ENCODE measurements around the gene ITGBL1. TPM values are rescaled to one million over a fixed set of nuclear protein-coding genes. Genes with fewer than 3 reads are reported as not detected.
"Not testable (repeated sequence)": the region's sequence is repeated elsewhere in the genome, so short reads cannot be mapped to it uniquely, and the experiment has no call there.

Gene ITGBL1
- polyA plus RNA-seq, 1 experiment, result 73.7 TPM

GRCh38 chr13:101535192-101535746 is 82.8 kb downstream of the ITGBL1 start:
- Histone ChIP-seq H3K27me3 (ENCODE audit: control insufficient read depth, insufficient read depth, low read length) (no peaks in the 10 kb centered on the region), H3K4me3 (ENCODE audit: low read depth, low read length) (no peak overlapping the region), H3K36me3 (ENCODE audit: control insufficient read depth, insufficient read depth, low read length) (no peaks in the 10 kb centered on the region)
- POLR2A ChIA-PET, result no interaction called here
- CTCF ChIA-PET, result interaction anchor here (0.6 to 1.7 kb wide), 3 partner anchors 10 to 37 kb away, joined by 3 to 6 read pairs (median 3); no protein-coding TSS in a partner anchor
- DNase-seq (ENCODE audit: low read depth), result no peak
- TF ChIP-seq CTCF (IDR thresholded peaks at IDR 0.05; ENCODE audit: insufficient read depth, low read depth, low read length), result no peak

- Histone ChIP-seq H3K36me3 (ENCODE audit: control insufficient read depth, insufficient read depth, low read length) (no peaks in the 10 kb centered on the region), H3K27me3 (ENCODE audit: control insufficient read depth, insufficient read depth, low read length) (no peaks in the 10 kb centered on the region), H3K4me3 (ENCODE audit: low read depth, low read length) (no peak overlapping the region)
- DNase-seq (ENCODE audit: low read depth), result no peak
- ChIA-PET CTCF (interaction anchor here (1.3 to 1.7 kb wide), 2 partner anchors 10 to 15 kb away, joined by 3 to 6 read pairs; no protein-coding TSS in a partner anchor), POLR2A (no interaction called here)
- TF ChIP-seq CTCF (IDR thresholded peaks at IDR 0.05; ENCODE audit: insufficient read depth, low read depth, low read length), result no peak
Observed at GRCh38 chr13:101536079-101536478, 83.6 kb downstream of the ITGBL1 start.

GRCh38 chr13:101544544-101544943 is 92.1 kb downstream of the ITGBL1 start:
- H3K4me3 ChIP-seq (ENCODE audit: low read depth, low read length); H3K36me3 ChIP-seq (ENCODE audit: control insufficient read depth, insufficient read depth, low read length); DNase-seq (ENCODE audit: low read depth); POLR2A ChIA-PET; CTCF ChIA-PET; H3K27me3 ChIP-seq (ENCODE audit: control insufficient read depth, insufficient read depth, low read length): not testable (repeated sequence)

- Histone ChIP-seq H3K27me3 (ENCODE audit: control insufficient read depth, insufficient read depth, low read length) (no peaks in the 10 kb centered on the region), H3K4me3 (ENCODE audit: low read depth, low read length) (no peak overlapping the region), H3K36me3 (ENCODE audit: control insufficient read depth, insufficient read depth, low read length) (no peaks in the 10 kb centered on the region)
- TF ChIP-seq CTCF (IDR thresholded peaks at IDR 0.05; ENCODE audit: insufficient read depth, low read depth, low read length), result no peak
- ChIA-PET POLR2A (no interaction called here), CTCF (interaction anchor here (0.8 to 1.7 kb wide), 2 partner anchors 10 to 27 kb away, joined by 5 to 6 read pairs; no protein-coding TSS in a partner anchor)
- DNase-seq (ENCODE audit: low read depth), result no peak
Observed at GRCh38 chr13:101544979-101545378, 92.5 kb downstream of the ITGBL1 start.

- CTCF ChIA-PET, result interaction anchor here (0.8 to 1.7 kb wide), 2 partner anchors 10 to 27 kb away, joined by 5 to 6 read pairs; no protein-coding TSS in a partner anchor
Observed at GRCh38 chr13:101545521-101545920, 93.0 kb downstream of the ITGBL1 start.

More at GRCh38 chr13:101545521-101545920, 93.0 kb downstream of the ITGBL1 start:
- no peak for DNase-seq (ENCODE audit: low read depth)
- Histone ChIP-seq H3K36me3 (ENCODE audit: control insufficient read depth, insufficient read depth, low read length) (no peaks in the 10 kb centered on the region), H3K27me3 (ENCODE audit: control insufficient read depth, insufficient read depth, low read length) (no peaks in the 10 kb centered on the region), H3K4me3 (ENCODE audit: low read depth, low read length) (no peak overlapping the region)
- TF ChIP-seq CTCF (IDR thresholded peaks at IDR 0.05; ENCODE audit: insufficient read depth, low read depth, low read length), result peak; percentile 41
- POLR2A ChIA-PET, result no interaction called here
